Measurements from ENCODE around the gene MTFR1L.

MTFR1L gene

DNA sequence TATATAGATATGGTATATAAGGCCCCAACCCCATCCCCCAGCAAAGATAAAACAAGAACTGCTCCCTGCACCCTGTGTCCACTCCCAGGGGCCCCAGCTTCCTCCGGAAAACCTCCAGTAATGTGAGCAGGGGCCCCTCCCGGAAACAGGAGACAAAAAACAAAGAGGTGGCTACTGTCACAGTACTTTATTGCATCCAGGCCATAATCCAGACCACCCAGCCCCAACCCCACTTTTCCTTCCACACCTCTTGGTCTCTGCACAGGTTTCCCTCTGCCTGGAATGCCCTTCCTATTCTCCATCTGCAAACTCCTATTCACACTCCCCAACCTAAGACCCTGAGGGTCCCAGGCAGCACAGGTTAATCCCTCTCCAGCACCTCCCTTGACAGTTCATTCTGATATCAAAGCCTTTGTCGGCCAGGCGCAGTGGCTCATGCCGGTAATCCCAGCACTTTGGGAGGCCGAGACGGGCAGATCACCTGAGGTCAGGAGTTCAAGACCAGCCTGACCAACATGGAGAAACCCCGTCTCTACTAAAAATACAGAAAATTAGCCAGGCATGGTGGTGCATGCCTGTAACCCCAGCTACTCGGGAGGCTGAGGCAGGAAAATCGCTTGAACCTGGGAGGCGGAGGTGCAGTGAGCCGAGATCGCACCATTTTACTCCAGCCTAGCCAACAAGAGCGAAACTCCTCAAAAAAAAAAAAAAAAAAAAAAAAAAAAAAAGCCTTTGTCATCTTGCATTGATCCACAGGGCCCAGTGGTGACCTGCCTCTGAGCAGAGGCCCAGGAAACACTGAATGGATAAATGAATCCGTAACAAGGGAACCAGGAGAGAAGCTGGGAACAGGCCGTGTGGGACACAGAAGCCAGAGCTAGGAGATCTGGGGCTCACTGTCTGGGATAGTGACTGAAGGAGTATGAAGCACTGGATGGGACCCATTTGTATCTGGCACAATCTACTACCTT is 41.8 kb downstream of the MTFR1L start:
- no peak for DNase-seq (ENCODE audit: low read depth in 3 of 3)

DNA sequence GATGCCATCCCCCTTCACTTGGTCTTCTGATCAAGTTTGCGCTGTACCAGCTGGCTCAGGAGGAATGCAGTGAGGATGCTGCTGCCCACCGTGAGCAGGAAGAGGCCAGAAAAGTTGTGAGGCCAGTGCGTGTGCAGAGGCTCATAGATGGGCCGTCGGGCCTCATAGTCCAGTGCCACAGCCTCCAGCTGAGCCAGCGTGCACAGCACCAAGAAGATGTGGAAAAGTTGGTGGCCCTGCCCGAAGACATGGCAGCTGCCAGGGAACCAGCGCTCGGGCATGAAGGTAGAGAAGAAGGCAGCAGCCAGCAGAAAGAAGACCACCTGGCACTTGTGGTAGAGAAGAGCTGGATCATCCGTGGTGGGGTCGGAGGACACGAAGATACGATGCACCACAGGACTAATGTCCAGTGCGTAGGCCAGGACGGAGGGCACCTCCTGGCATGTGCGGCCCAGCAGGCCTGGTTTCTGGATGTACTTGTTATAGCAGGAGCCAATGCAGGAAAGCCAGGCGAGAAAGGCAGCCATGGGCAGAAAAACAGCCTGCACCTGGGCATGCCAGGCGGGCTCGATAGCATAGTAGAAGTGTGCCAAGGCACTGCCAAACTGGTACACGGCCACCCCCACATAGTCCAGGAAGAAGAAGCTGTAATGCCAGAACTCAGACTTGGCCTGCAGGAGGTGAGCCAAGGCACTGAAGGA is 43.2 kb downstream of the MTFR1L start:
- no peak for DNase-seq (ENCODE audit: low read depth in 3 of 3)

DNA sequence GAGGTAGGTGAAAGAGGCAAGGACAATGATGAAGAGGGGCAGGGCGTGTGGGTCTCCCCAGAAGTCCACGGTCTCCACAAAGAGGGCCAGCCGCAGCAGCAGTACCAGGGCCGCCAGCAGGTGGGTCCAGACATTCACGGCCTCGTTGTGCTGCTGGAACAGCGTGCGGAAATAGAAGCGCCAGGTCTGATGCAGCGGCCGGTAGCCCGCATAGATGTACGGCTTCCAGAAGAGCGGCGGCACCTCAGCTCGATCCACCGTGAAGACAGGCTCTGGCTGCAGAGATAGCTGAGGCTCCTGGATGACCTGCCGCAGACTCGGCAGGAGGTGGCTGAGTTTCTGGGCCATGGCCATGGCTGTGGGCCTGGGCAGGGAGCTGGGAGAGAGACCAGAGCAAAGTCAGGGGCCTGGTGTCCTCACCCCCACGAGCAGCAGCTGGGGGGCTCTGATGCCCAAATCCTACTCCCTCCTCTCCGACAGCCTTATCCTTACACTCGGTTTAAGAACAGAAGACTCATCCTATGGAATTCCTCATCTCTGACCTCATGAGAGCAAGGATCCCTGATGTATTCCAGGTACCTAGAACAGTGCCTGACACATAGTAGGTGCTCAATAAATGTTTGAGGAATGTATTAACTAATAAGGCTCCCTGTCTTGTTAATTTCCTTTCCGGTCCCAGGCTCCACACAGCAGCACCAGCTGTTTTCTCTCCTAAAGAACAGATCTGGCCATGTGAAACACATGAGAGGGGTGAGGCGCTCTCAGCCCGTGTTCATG is 43.9 kb downstream of the MTFR1L start:
- DNase-seq (ENCODE audit: low read depth in 3 of 3), result no peak

DNA sequence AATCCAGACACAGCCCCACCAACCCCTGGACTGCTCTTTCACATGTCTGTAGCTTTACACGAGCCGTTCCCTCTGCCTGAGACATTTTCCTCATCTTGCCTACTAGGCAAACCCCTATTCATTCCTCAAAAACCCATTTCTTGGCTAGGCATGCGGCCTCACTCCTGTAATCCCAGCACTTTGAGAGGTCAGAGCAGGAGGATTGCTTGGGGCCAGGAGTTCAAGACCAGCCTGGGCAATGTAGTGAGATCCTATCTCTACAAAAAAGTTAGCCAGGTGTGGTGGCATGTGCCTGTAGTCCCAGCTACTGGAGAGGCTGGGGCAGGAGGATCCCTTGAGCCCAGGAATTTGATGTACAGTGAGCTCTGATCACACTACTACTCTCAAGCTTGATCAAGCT is 44.7 kb downstream of the MTFR1L start:
- no peak for DNase-seq (ENCODE audit: low read depth in 3 of 3)

DNA sequence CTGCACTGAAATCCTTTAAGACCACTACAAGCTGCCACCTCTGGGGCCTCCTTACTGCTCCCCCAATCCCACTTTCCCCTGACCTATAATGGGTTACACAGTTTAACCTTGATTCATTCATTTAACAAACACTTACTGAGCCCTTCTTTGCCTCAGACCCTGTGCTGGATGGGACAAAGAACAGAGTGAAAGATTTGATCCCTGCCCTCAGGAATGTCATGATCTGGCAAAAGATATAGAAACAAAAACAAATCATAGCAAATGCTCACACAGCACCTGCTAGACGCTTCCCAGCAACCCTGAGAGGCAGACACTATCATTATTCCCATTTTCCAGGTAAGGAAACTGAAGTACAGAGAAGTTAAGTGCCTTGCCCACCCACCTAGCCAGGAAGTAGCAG is 46.5 kb downstream of the MTFR1L start:
- no peak for DNase-seq (ENCODE audit: low read depth in 3 of 3)

DNA sequence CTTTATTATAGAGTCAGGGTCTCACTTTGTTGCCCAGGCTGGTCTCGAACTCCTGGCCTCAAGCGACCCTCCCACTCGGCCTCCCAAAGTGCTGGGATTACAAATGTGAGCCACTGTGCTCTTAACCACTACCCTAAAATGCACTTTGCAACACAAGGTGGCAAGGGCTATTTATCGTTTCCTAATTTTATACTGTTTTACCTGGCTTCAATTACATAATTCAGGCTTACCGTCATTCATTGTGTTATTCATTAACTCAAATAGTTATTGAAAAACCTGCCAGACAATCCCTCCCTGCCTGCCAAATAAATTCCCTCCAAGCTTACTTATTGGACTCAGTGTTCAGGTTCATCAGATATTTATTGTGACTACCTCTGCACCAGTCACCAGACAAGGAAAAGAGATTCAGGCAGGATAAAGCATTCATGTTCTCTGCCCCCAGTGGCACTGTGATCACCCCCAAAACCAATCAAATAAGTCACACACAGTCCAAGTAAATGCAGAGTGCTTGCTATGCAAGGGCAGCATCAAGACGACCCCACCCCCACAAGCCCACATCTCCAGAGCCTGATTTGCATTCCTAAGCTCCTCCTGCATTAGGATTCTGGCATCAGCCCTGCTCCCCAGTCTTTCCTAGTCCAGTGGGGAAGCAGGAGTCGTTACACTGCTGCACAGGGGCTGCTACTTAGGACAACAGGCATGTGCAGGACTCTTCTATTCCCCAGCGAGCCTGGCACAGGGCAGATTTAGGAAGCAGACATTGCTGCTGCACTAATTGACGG is 47.6 kb downstream of the MTFR1L start:
- DNase-seq (ENCODE audit: low read depth in 3 of 3), result no peak

DNA sequence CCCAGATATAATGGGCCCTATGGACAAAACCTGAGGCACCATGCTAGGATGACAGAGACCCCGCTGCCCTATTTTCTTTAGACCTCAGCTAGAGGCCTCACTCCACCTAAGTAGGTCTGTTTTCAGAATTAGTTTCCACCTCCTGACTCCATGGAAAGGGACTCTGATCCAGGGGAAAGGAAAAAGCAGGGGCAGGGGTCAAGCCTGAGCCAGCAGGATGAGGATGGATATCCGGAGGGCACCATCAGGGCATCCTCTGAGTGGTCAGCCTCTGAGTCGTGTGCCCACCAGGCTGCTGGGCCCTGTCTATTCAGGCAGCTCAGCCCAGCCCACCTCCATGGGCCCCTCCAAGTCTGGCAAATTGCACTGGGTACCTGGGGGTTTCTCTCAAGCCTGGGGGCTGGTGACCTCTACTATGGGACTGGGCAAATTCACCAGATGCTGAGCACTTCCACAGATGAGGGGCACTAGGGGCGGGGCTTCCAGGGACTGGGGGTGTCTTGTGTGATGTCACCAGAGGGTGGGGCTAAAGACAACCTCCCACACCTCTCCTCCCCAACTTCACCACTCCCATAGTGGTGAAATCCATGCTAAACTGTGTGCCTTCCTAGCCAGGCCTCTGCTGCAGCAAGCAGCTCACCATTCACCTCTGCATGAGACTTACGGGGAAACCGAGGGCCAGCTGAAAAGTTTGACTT is 50.3 kb downstream of the MTFR1L start:
- DNase-seq (ENCODE audit: low read depth in 3 of 3), result no peak

DNA sequence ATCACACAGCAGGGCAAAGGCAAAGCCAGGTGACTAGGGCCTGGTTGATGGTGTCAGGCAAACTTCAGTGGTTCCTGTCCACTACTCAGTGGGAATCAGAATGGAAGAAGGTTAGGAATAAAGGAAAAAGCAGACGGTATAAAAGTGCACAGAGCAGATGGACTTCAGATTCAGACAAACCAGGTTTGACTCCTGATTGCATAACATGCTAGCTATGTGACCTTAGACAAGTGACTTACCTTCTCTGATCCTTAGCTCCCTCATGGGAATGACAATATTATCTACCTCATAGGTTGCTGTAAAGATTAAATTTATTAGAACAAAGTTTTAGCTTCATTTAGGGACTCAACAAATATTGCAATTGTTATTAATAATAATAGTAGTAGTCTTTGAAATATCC is 50.9 kb downstream of the MTFR1L start:
- DNase-seq (ENCODE audit: low read depth in 3 of 3), result no peak

DNA sequence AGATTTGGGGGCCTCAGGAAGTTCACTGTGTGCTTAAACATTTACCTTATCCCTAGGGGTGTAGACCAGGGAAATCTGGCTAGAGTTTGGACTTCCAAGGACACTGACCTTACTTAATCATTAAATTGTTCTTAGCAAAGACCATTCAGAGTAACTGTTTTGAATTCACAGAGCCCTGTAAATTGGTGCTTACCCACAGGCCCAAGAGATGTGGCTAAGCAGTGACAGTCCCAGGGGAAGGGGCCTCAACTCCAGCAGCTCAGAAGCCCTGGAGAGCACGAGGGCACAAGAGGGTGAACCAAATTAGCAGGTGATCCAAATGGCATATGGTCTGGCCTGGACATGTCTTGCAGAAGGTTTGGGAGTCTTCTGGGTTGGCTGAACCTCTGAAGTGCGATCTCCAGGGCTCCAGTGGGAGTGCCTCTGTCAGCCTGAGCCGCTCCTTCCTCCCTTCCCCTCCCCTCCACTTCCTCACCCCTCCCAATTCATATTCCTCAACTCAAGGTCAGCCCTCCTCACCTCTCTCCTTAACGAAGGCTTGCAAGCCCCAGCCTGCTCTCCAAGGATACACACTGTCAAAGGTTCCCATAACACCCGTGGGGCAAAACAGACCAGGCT is 51.4 kb downstream of the MTFR1L start:
- DNase-seq (ENCODE audit: low read depth in 3 of 3), result no peak

DNA sequence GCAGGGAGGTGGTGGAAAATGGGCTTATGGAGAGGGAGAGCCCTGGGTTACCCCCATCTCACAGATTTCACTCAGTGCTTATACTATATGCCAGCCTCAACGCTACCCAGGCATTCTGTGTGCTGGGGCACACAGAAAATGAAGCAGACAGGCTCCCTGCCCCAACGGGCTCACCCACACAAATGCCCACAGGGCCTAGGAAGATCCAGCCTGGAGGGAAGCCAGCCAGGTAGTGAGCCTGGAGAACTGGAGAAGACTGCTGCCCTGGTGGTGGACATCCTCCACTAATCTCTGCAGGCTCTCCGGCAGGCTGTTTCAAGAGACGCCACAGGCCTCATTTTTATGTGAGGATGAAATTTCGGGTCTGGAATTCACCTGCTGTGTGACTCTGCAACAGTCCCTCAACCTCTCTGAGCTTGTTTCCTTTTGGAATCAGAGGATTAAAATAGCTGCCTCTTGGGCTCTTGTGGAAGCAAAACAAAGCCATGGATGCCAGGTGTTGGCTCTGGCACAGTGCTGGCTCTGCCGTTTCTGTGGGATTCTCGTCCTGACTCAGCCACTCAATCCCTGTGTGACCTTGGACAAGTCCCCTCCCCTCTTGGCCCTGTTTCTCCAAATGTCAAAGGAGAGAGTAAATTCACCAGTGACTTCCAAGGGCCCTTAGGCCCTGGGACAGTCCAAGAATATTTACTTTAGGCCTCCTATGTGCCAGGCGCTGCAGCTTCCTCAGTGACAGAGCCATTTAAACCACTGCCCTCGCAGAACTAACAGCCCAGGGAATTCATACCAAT is 52.1 kb downstream of the MTFR1L start:
- DNase-seq (ENCODE audit: low read depth in 3 of 3), result no peak

DNA sequence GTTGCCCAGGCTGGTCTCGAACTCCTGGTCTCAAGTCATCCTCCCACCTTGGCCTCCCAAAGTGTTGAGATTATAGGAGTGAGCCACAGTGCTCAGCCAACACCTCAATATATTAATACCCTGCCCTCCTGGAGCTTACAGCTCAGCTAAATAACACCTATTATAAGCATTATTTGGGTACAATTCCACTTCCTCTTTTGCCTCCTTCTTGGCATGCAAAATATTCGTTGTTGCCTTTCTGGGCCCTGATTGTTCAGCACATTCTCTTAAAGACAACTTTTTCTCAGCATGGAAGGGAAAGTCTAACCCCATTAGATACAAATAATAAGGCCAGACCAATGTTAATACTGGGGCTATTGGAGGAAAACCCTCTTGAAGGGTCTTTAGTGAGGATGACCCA is 53.0 kb downstream of the MTFR1L start:
- DNase-seq (ENCODE audit: low read depth in 3 of 3), result no peak

DNA sequence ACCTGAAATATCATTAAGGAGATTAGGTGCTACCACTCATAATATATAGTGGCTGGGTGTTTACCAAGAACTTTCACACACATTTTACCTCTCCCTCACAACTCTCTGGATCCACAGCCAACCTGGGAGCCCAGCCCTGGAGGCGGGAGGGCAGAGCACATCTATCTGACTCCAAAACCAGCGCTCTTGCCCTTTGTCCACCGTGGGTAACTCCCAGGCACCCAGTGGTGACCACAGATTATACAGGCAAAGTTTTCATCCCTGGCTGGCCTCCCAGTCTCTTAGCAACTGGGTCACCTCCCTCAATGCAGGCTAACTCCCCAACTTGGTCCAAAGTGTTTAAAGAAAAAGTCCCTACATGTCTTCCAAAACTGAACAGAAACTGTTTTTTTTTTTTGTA is 53.4 kb downstream of the MTFR1L start:
- DNase-seq (ENCODE audit: low read depth in 3 of 3), result no peak

DNA sequence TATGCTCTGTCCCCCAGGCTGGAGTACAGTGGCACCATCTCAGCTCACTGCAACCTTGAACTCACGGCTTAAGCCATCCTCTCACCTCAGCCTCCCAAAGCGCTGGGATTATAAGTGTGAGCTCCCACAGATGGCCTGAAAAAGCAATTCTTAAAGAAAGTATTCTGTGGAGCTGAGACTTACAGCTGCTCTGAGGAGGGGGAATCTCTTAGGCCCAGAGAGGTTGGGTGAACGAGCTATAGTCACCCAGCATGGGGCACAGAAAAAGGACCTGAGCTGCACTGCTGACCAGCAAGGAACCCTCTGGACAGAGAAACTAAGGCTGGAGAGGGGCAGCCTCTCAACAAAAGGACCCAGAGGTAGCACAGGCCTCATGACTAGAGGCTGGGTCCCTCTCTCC is 54.5 kb downstream of the MTFR1L start:
- no peak for DNase-seq (ENCODE audit: low read depth in 3 of 3)

DNA sequence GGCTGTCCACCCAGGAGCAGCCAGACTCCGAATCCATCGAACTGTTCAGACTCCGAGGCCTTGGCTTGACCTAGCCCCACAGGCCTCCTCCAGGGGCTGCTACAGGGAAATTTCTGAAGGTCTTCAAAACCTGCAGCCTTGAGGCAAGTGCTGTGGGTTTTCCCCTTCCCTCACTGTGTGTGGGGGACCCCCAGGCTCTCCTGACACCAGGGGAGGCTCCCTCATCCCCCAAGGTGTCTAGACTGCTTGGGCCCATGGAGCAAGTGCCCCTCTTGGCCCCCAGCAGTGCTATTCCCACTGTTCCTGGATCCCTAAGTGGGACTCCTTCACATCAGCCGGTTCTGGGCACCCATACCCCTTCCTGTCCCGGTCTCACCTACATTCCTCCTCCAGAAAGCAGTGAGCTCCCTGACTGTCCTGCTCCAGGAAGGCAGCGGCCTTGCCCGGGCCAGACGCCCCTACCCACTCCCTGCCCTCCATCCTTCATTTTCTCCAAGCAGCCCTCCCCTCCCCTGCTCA is 54.9 kb downstream of the MTFR1L start:
- no peak for DNase-seq (ENCODE audit: low read depth in 3 of 3)

DNA sequence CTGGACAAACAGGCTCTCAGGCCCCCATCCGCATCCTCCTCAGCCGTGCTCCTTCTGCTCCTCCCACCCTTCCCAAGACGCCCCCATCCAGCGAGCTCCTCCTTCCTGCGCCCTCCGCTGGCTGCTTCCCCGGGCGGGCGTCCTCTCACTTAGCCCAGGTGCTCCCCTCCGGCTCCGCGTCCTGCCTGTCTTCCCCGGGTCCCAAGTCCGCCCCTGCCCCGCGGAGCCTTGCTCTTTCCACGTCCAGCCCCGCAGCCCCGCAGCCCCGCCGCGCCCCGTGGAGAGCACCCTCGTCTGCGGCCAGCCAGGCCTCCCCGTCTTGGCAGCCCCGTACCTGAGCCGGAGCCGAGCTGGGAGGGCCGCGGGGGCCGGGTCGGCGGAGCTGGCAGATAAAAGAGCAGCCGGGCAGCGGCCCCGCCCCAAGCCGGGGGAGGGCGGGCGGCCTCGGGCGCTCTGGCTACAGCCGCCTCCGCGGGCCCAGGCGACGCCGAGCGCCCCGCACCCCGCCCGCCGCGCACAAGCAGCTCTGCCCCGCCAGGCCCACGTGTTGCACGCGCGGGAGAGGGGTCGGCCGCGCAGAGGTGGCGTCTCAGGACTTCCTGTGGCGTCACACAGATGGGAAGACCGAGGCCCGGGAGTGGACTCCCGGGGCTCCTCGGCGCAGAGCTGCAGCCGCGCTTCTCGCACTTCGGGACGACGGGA is 55.6 kb downstream of the MTFR1L start, which contains the start of gene PAQR7:
Gene PAQR7 (minus strand): TSS at position 555 of the 702 bp plus-strand sequence. CDS start 11,869 bp downstream, outside the sequence.
- peak in 2 of 3 experiments; percentile 31 to 66 for DNase-seq (ENCODE audit: low read depth in 3 of 3)

DNA sequence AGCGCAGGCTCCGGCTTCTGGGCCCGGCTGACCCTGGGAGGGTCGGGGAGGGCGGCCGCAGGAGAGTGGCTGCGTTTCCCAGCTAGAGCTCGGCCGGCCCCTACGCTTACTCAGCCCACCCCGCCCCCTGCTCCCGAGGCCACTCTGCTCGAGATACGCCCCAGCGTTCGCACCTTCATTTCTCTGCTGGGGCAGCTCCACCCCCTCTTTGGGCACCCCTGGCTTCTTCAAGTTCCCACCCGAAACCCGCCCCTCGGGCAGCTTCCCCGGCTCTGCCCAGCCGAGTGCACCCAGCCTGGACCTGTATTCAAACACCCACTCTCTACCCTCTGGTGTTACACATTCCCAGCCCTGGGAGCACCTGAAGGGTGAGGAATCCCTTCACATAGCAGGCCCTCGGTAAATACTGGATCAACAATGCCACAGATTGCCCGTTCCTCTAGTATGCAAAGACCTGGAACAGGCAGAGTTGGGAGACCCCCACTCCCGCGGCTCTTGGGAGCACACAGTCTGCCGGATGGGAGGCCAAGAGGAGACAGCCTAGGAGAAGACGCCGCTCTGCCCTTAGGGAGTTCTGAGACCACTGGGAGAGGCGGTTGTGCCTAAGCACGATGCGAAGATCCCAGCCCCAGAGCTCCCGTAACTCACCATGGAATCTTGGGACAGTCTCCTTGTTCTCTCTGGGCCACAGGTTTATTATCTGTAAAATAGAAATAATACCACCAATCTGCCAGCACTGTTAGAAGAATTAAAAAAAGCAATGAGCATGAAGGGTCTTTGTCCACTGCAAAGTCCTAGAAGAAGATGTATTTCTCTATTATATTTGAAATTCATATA is 56.3 kb downstream of the MTFR1L start:
- peak in 1 of 3 experiments; percentile 6 for DNase-seq (ENCODE audit: low read depth in 3 of 3)

DNA sequence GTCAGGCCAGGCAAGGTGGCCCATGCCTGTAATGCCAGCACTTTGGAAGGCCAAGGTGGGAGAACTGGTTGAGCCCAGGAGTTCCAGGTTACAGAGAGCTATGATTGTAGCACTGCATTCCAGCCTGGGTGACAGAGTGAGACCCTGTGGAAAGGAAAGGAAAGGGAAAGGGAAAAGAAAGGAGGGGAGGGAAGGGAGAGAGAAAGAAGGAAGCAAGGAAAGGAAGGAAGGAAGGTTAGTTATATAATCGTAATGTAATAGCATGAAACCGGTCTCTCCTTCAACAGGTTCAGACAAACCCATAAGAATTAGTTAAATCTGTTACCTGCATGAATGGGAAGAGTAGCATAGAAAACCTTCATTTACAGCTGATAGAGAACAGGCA is 56.9 kb downstream of the MTFR1L start:
- no peak for DNase-seq (ENCODE audit: low read depth in 3 of 3)

DNA sequence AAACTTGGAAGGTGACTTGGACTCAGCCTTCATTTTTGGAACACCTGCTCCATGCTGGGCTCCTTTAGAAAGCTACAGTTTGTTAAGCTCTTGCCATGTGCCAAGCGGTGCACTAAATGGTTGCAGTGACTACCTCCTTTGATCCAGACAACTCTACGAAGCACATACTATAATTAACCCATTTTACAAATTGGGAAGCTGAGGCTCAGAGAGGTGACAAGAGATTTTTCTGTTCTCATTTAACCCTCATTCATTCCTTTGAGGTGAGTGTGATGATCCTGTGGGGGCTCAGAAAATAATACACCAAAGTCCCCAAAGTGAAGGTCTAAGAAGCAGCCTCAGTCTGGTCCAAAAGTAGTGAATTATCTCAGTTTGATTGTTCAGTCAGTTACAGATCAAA is 57.4 kb downstream of the MTFR1L start:
- no peak for DNase-seq (ENCODE audit: low read depth in 3 of 3)
